GM12875 (cell line): ENCODE measurements around the gene SAP130.
"Not testable (repeated sequence)": the region's sequence is repeated elsewhere in the genome, so short reads cannot be mapped to it uniquely, and the experiment has no call there.

Experiments
- H3K4me3 ChIP-seq: one replicate; pipeline ENCODE4 v1.5.1; 2011; ENCODE audit warnings: low read depth, low read length, control low read depth
- CTCF ChIP-seq: IDR thresholded peaks from 2 replicates; pipeline ENCODE4 v1.5.1; 2011; ENCODE audit warnings: low read depth, mild to moderate bottlenecking, control low read depth, inconsistent platforms, low read length, moderate library complexity, borderline replicate concordance; ENCODE audit not compliant: insufficient read depth

The SAP130 gene

GRCh38 chr2:127913808-127914457 lies 113.9 kb downstream of the SAP130 start:
- H3K4me3 ChIP-seq, result no peak overlapping the region
- TF ChIP-seq CTCF, result no peak

GRCh38 chr2:127911737-127912136 lies 116.1 kb downstream of the SAP130 start:
- H3K4me3 ChIP-seq, result no peak overlapping the region
- no peak for TF ChIP-seq CTCF

- no peak overlapping the region for H3K4me3 ChIP-seq
- no peak for TF ChIP-seq CTCF
These were observed 117.4 kb downstream of the SAP130 start for GRCh38 chr2:127910415-127910814.

- TF ChIP-seq CTCF, result no peak
- H3K4me3 ChIP-seq, result no peak overlapping the region
These were observed 118.8 kb downstream of the SAP130 start for GRCh38 chr2:127909019-127909418.

GRCh38 chr2:127907733-127908400 lies 120.0 kb downstream of the SAP130 start:
- H3K4me3 ChIP-seq, result not testable (repeated sequence)

- no peak for TF ChIP-seq CTCF
- H3K4me3 ChIP-seq, result no peak overlapping the region
These were observed 121.5 kb downstream of the SAP130 start for GRCh38 chr2:127906206-127906926.

- no peak for TF ChIP-seq CTCF
- H3K4me3 ChIP-seq, result no peak overlapping the region
These were observed 126.4 kb downstream of the SAP130 start for GRCh38 chr2:127901339-127902056.
